A549 (cell line): Measurements from ENCODE around the gene NGDN. TPM values are rescaled to one million over a fixed set of nuclear protein-coding genes. Genes with fewer than 3 reads are reported as not detected.

Experiments used
- ATAC-seq, 2 experiments: fragments of 200-7000 bp in 1 of 2; fragments of >200 bp in 1 of 2; cut with Nextera tagmentation in 1 of 2; cut with Tn5 transposase in 1 of 2; 3 replicates each; pipeline versions ENCODE4 v1.8.0 to v1.9.1; 2018 to 2020; ENCODE audit warnings: mild to moderate bottlenecking in 1 of 2, moderate library complexity in 1 of 2
- CTCF ChIA-PET: fragments of 300-600 bp; sonication (Branson Sonifier 250); formaldehyde crosslinking; extraction: SDS; loops from one replicate; lab custom pipeline; 2021; ENCODE audit warnings: antibody characterized with exemption, inconsistent platforms; lab: Yijun Ruan, JAX
- POLR2A ChIA-PET: fragments of 350-600 bp; formaldehyde crosslinking; extraction: SDS; loops from one replicate; lab custom pipeline; 2021; ENCODE audit warnings: antibody characterized with exemption, inconsistent platforms; lab: Yijun Ruan, JAX
- DNase-seq, 2 experiments: peaks; one replicate each; pipeline versions ENCODE4 v3.0.0 to v3.0.0-alpha.2; 2011 to 2016; ENCODE audit warnings: low read depth in 1 of 2, low spot score in 1 of 2
- FAIRE-seq: peaks from 2 replicates; lab custom pipeline; 2011; peaks lifted over from hg19 to GRCh38; lab: Jason Lieb, UNC
- H3K27ac ChIP-seq, 2 experiments: fragments of >200 bp; sonication (Bioruptor Twin); formaldehyde crosslinking; 3 replicates each; pipeline ENCODE4 v1.5.1; 2016 to 2017
- H3K4me1 ChIP-seq: fragments of >200 bp; sonication (Bioruptor Twin); formaldehyde crosslinking; 3 replicates; pipeline ENCODE4 v1.6.1; 2016
- H3K4me2 ChIP-seq: fragments of >200 bp; sonication (Bioruptor Twin); formaldehyde crosslinking; 3 replicates; pipeline ENCODE4 v1.6.1; 2016
- H3K4me3 ChIP-seq: fragments of >200 bp; sonication (Bioruptor Twin); formaldehyde crosslinking; 3 replicates; pipeline ENCODE4 v1.5.1; 2016
- H3K9me3 ChIP-seq: fragments of >200 bp; sonication (Bioruptor Twin); formaldehyde crosslinking; 3 replicates; pipeline ENCODE4 v1.6.1; 2016
- CBX2 ChIP-seq: fragments of 200-600 bp; sonication (generic); IDR thresholded peaks from 2 replicates; pipeline ENCODE4 v1.6.1; 2016; ENCODE audit warnings: low read depth, mild to moderate bottlenecking, borderline replicate concordance
- CHD2 ChIP-seq: fragments of 150-350 bp; IDR thresholded peaks from 2 replicates; pipeline ENCODE4 v1.6.1; 2014; ENCODE audit warnings: low read length; ENCODE audit not compliant: partially characterized antibody
- CTCF ChIP-seq: fragments of >200 bp; sonication (Bioruptor Twin); formaldehyde crosslinking; IDR thresholded peaks from 3 replicates; pipeline ENCODE4 v1.5.1; 2016
- EHMT2 ChIP-seq: fragments of 200-600 bp; sonication (generic); IDR thresholded peaks from 2 replicates; pipeline ENCODE4 v1.6.1; 2016; ENCODE audit warnings: antibody characterized with exemption, low read depth, mild to moderate bottlenecking, moderate library complexity
- ELK1 ChIP-seq: fragments of 150-350 bp; IDR thresholded peaks from 2 replicates; pipeline ENCODE4 v1.6.1; 2014; ENCODE audit warnings: low read depth, mild to moderate bottlenecking, low read length
- FOSB ChIP-seq: fragments of 250-450 bp; sonication (Bioruptor Pico); IDR thresholded peaks from 2 replicates; pipeline ENCODE4 v1.5.0; 2020; ENCODE audit warnings: mild to moderate bottlenecking, moderate library complexity
- FOSL2 ChIP-seq, 2 experiments: fragments of 450-650 bp in 1 of 2; fragments of >200 bp in 1 of 2; sonication (Bioruptor Twin) in 1 of 2; formaldehyde crosslinking; IDR thresholded peaks; 2 replicates each; pipeline versions ENCODE4 v1.5.0 to v1.6.1; 2016 to 2020; ENCODE audit warnings: mild to moderate bottlenecking in 1 of 2, moderate library complexity in 1 of 2
- FOXS1 ChIP-seq: fragments of 250-450 bp; sonication (Bioruptor Pico); IDR thresholded peaks from 2 replicates; pipeline ENCODE4 v1.5.0; 2020; ENCODE audit warnings: mild to moderate bottlenecking, moderate library complexity
- HES2 ChIP-seq: fragments of >200 bp; sonication (Bioruptor Twin); formaldehyde crosslinking; IDR thresholded peaks from 2 replicates; pipeline ENCODE4 v1.6.1; 2016
- HEYL ChIP-seq: fragments of 250-450 bp; sonication (Bioruptor Pico); IDR thresholded peaks from 2 replicates; pipeline ENCODE4 v1.8.0; 2021; ENCODE audit warnings: mild to moderate bottlenecking, moderate library complexity
- HOXB13 ChIP-seq: fragments of 250-450 bp; sonication (Bioruptor Pico); IDR thresholded peaks from 2 replicates; pipeline ENCODE4 v1.5.0; 2020; ENCODE audit warnings: low read depth, mild to moderate bottlenecking, moderate library complexity
- MAFK ChIP-seq: fragments of 450-650 bp; IDR thresholded peaks from 2 replicates; pipeline ENCODE4 v1.6.1; 2014; ENCODE audit not compliant: partially characterized antibody
- MAZ ChIP-seq: fragments of 150-350 bp; IDR thresholded peaks from 2 replicates; pipeline ENCODE4 v1.6.1; 2014; ENCODE audit warnings: antibody characterized with exemption, low read depth, low read length, borderline replicate concordance
- PHF8 ChIP-seq: fragments of 200-600 bp; sonication (generic); IDR thresholded peaks from 2 replicates; pipeline ENCODE4 v1.6.1; 2016; ENCODE audit warnings: low read depth, mild to moderate bottlenecking, antibody characterized with exemption, moderate library complexity, borderline replicate concordance
- SMC3 ChIP-seq: fragments of >200 bp; sonication (Bioruptor Twin); formaldehyde crosslinking; IDR thresholded peaks from 3 replicates; pipeline ENCODE4 v1.6.1; 2018; ENCODE audit warnings: inconsistent platforms
- SREBF2 ChIP-seq: fragments of 450-650 bp; IDR thresholded peaks from 2 replicates; pipeline ENCODE4 v1.6.1; 2014; ENCODE audit warnings: mild to moderate bottlenecking, moderate library complexity
- TP53 ChIP-seq: fragments of 250-450 bp; sonication (Bioruptor Pico); IDR thresholded peaks from 2 replicates; pipeline ENCODE4 v1.5.0; 2021; ENCODE audit warnings: mild to moderate bottlenecking, moderate library complexity
- ZFP36 ChIP-seq: fragments of 450-650 bp; IDR thresholded peaks from 2 replicates; pipeline ENCODE4 v1.6.1; 2014; ENCODE audit warnings: borderline replicate concordance; ENCODE audit not compliant: partially characterized antibody
- WGBS: methylation state at CpG from one replicate; pipeline ENCODE4 v1.1.6; 2017; ENCODE audit errors: missing lambda C conversion rate; 5-methylcytosine and 5-hydroxymethylcytosine counted together
- polyA plus RNA-seq, 4 experiments: library from polyadenylated mRNA; depleted of rRNA in 3 of 4; stranded (reverse); fragments of >200 nt; fragmentation: RNase III in 1 of 4; extraction: RNeasy Plus Mini Kit Qiagen cat#74134 plus additional on column Dnase treatment in 1 of 4; gene quantifications; 2 replicates in 3 of 4; 3 replicates in 1 of 4; pipeline ENCODE4 v1.2.3, GENCODE V29; 2011 to 2017
- TF ChIP-seq, protein P1 (sequence below): IDR thresholded peaks from 2 replicates; pipeline ENCODE4 v1.6.1; 2012
- TF ChIP-seq, protein P2 (sequence below): fragments of 250-450 bp; sonication (Bioruptor Pico); IDR thresholded peaks from 2 replicates; pipeline ENCODE4 v1.5.0; 2021; ENCODE audit warnings: mild to moderate bottlenecking, moderate library complexity, borderline replicate concordance

The NGDN gene
- polyA plus RNA-seq, 2 of the 4 experiments (the other 2 are of a cell fraction), result 62.9 to 108 TPM

DNA sequence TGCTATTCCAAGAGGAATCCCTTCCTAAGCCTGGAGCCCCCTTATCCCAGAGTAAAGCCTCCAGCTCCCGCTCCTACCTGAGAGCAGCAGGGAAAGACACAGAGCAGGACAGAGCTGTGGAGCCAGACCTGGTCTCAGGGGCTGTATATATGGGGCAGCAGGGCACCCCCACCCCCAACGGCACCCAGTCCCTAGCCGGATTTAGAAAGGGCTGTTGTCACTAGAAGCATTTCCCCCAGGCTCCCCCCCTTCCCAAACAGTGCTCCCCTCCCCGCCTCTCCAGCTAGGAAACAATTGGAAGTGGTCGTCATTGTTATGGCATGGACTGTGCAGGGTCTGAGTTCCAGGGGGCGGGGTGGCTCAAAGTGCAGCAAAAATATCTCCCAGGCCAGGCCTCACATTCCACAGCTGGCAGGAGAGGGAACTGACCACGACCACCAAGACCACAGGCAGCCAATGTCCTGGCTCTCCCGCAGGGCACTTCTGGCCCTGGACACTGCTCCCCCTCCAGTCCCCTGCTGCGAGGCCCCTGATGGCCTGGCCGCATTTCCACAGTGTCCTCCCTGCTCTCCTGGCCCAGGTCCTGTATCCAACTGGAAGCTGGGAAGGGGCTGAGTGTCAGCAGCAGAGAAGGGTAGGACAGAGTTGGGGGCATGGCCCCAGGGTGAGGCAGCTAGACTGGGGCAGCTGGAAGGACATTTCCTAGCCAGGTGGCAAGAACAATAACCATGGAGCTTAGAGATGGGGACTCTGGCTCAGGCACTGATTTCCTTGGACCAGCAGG is 33.8 kb upstream of the NGDN start, which contains the start of gene MYH7:
Gene MYH7, minus strand, starts transcription at position 118 of the 784 bp plus-strand sequence. CDS start 1,928 bp downstream, outside the sequence.
- DNase-seq (no peak), FAIRE-seq (no peak), ATAC-seq (no peak)
- WGBS, result 26% methylated on average over 5 of the region's 10 CpGs
- H3K4me2 ChIP-seq, result no peak within 1 kb of the TSS
- H3K27ac ChIP-seq, result no peak within 1 kb of the TSS
- H3K9me3 ChIP-seq, result no peaks in the 10 kb centered on the region
- no peak within 1 kb of the TSS for H3K4me3 ChIP-seq
- TF ChIP-seq CHD2 (no peak), CBX2 (no peak), HEYL (no peak), MAFK (no peak)
- ChIA-PET POLR2A (no interaction called here), CTCF (interaction anchor here (0.6 to 3.6 kb wide), 5 partner anchors 15 to 154 kb away, joined by 3 to 21 read pairs (median 4); no protein-coding TSS in a partner anchor)
- no peaks in the 10 kb centered on the region for H3K4me1 ChIP-seq

- no peaks in the 10 kb centered on the region for H3K4me1 ChIP-seq
- no peak overlapping the region for H3K27ac ChIP-seq
- ChIA-PET CTCF (interaction anchor here (0.9 to 3.6 kb wide), 7 partner anchors 16 to 135 kb away, joined by 3 to 21 read pairs (median 5); no protein-coding TSS in a partner anchor), POLR2A (no interaction called here)
- no peak overlapping the region for H3K4me2 ChIP-seq
- no peak for DNase-seq
- no peak overlapping the region for H3K4me3 ChIP-seq
- TF ChIP-seq, protein P1, sequence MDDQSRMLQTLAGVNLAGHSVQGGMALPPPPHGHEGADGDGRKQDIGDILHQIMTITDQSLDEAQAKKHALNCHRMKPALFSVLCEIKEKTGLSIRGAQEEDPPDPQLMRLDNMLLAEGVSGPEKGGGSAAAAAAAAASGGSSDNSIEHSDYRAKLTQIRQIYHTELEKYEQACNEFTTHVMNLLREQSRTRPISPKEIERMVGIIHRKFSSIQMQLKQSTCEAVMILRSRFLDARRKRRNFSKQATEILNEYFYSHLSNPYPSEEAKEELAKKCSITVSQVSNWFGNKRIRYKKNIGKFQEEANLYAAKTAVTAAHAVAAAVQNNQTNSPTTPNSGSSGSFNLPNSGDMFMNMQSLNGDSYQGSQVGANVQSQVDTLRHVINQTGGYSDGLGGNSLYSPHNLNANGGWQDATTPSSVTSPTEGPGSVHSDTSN, result no peak
- TF ChIP-seq HEYL (no peak), PHF8 (no peak), TP53 (CRISPR knock-in tag) (no peak), HOXB13 (no peak), ZFP36 (no peak), SMC3 (no peak), EHMT2 (no peak), CTCF (no peak), SREBF2 (no peak), FOSB (CRISPR knock-in tag) (no peak), MAZ (no peak), ELK1 (no peak), HES2 (no peak), FOXS1 (no peak), FOSL2 (IDR thresholded peaks at IDR 0.05) (no peak), FOSL2 (CRISPR knock-in tag; IDR thresholded peaks at IDR 0.05) (no peak)
- TF ChIP-seq, protein P2, sequence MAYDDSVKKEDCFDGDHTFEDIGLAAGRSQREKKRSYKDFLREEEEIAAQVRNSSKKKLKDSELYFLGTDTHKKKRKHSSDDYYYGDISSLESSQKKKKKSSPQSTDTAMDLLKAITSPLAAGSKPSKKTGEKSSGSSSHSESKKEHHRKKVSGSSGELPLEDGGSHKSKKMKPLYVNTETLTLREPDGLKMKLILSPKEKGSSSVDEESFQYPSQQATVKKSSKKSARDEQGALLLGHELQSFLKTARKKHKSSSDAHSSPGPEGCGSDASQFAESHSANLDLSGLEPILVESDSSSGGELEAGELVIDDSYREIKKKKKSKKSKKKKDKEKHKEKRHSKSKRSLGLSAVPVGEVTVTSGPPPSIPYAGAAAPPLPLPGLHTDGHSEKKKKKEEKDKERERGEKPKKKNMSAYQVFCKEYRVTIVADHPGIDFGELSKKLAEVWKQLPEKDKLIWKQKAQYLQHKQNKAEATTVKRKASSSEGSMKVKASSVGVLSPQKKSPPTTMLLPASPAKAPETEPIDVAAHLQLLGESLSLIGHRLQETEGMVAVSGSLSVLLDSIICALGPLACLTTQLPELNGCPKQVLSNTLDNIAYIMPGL (CRISPR knock-in tag), result no peak
- ATAC-seq, result no peak
- H3K9me3 ChIP-seq, result no peaks in the 10 kb centered on the region
- WGBS, result 49% methylated on average over 15 of the region's 15 CpGs
- FAIRE-seq, result no peak
These were observed 33.0 kb upstream of the NGDN start for GRCh38 chr14:23436327-23437132.
